ENCODE data around the gene TBC1D7. TPM values are rescaled to one million over a fixed set of nuclear protein-coding genes. Genes with fewer than 3 reads are reported as not detected.

TBC1D7 gene
- total RNA-seq, result 8.1 and 19.9 TPM in 2 replicates

DNA sequence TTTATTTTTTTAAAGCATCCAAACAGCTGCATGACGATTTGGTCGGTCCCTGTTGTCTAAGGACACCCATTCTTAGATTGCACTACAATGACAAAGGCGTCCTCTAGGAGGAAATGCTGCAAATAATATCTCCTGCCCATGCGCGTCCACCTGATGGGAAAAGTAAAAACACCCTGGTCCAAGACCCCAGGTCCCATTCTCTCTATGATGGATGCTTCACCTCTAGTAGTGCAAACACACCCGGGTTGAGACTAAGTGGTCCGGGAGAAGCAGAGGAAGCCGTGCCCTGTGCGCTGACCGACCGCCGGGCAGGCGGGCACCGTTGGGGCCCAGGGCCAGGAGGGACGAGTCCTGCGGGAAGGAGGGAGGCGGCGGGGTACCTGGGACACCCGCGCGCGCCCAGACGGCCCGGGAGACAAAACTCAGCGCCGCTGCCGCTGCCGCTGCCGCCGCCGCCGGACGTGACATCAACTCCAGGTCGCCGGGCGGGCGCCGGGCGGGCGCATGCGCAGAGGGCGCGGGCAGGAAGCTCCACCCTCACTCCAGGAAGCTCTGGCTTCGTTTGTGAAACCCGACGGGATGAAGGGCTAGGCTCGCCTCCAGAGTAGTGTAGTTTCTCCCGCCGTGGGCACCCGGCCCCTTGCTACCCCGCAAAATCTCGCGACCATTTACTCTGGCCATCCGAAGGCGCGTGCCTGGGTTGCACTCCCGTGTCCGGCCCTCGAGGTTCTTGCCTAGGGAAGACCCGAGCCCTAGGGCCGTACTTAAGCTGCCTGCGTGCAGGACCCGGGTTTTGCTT, at the start of gene TBC1D7:
TBC1D7 (minus strand) TSS at position 462 of the 799 bp plus-strand sequence. CDS start 1,639 bp downstream, outside the sequence.

Other genes starting within 250 kb of the TBC1D7 start
- gene GFOD1, start 159.1 kb upstream of the TBC1D7 start, total RNA-seq, result 14.4 and 18.1 TPM in 2 replicates
- 2.9 and 5.5 TPM in 2 replicates for gene SIRT5, start 246.1 kb upstream of the TBC1D7 start, total RNA-seq

Data from cardiac atrium fibroblast (primary cell).